Measurements from ENCODE around the gene LZTS2. TPM values are rescaled to one million over a fixed set of nuclear protein-coding genes. Genes with fewer than 3 reads are reported as not detected.

Gene LZTS2
- total and polyA plus RNA-seq, 2 experiments from 2014 or later = 27.6 to 88.3 TPM

DNA sequence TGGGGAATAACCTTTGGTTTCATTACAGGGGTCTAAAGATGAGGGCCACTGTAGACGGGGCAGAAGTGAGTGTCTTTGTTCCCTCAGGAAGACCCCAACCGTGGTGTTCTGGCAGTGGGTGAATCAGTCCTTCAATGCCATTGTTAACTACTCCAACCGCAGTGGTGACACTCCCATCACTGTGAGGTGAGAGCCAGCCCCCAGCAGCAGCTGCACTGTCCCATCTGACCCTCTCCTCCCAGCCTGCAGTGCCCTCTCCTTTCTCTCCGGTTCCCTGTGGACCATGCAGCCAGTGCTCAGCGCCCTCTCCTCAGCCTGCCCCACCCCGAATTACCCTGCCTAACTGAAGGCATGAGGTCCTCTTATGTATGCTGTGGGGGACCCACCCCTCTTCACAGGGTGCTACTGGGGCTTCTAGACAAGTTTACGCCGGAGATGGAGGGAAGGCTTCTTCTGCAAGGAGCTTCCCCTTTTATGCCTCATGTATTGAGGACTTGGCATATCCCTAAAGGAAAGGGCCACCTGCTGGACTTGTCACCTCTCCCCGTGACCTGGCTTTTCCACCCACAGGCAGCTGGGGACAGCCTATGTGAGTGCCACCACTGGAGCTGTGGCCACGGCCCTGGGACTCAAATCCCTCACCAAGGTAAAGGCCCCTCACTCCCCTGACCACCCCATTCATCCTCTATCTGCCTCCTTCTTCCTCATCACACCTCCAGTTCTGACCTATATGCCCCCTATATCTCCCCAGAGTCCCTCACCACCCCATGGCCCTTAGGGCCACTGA is 36.5 kb downstream of the LZTS2 start:
- H3K4me1 ChIP-seq (ENCODE audit: insufficient read depth) = peaks cover 12% of the 10 kb centered on the region; the same call in 1 of the 2 replicates
- no peaks in the 10 kb centered on the region for H3K9me3 Mint-ChIP-seq
- ATAC-seq = no peak
- H3K79me2 ChIP-seq (replicated peaks; ENCODE audit: insufficient read depth) = no peaks in the 10 kb centered on the region
- no peaks in the 10 kb centered on the region for H3K36me3 ChIP-seq (ENCODE audit: insufficient read depth)
- no peaks in the 10 kb centered on the region for H3K36me3 Mint-ChIP-seq (ENCODE audit: low read depth)
- no peak overlapping the region for H3K4me2 ChIP-seq
- TF ChIP-seq ZNF331 (CRISPR knock-in tag; IDR thresholded peaks at IDR 0.05; ENCODE audit: low read depth) (no peak), CREB1 (CRISPR knock-in tag; IDR thresholded peaks at IDR 0.05; ENCODE audit: low read depth) (no peak), ZNF114 (CRISPR knock-in tag; IDR thresholded peaks at IDR 0.05) (no peak), STAT1 (IDR thresholded peaks at IDR 0.05; ENCODE audit: unreplicated experiment) (no peak), REST (IDR thresholded peaks at IDR 0.05; ENCODE audit: unreplicated experiment) (no peak), NANOG (IDR thresholded peaks at IDR 0.05; ENCODE audit: borderline replicate concordance) (no peak), POLR2AphosphoS5 (IDR thresholded peaks at IDR 0.05; ENCODE audit: low read depth) (no peak), EZH2phosphoT487 (IDR thresholded peaks at IDR 0.05; ENCODE audit: unreplicated experiment) (no peak)
- TF ChIP-seq, protein P1, sequence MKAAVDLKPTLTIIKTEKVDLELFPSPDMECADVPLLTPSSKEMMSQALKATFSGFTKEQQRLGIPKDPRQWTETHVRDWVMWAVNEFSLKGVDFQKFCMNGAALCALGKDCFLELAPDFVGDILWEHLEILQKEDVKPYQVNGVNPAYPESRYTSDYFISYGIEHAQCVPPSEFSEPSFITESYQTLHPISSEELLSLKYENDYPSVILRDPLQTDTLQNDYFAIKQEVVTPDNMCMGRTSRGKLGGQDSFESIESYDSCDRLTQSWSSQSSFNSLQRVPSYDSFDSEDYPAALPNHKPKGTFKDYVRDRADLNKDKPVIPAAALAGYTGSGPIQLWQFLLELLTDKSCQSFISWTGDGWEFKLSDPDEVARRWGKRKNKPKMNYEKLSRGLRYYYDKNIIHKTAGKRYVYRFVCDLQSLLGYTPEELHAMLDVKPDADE (IDR thresholded peaks at IDR 0.05) = no peak
- H3K4me3 Mint-ChIP-seq = no peak overlapping the region
- H3K9me2 ChIP-seq (ENCODE audit: insufficient read depth) = no peaks in the 10 kb centered on the region
- H3K27me3 ChIP-seq (ENCODE audit: insufficient read depth) = peaks cover 55% of the 10 kb centered on the region
- H3K4me1 Mint-ChIP-seq = peaks cover 15% of the 10 kb centered on the region
- no peak overlapping the region for H2AFZ ChIP-seq
- DNase-seq (ENCODE audit: low spot score) = no peak
- H3K27me3 Mint-ChIP-seq (ENCODE audit: insufficient read depth, low read depth, poor library complexity) = peaks cover 58% of the 10 kb centered on the region
- H3K27ac ChIP-seq (ENCODE audit: low read depth) = no peak overlapping the region
- no peaks in the 10 kb centered on the region for H3F3A ChIP-seq (replicated peaks; ENCODE audit: low read depth)
- no peak overlapping the region for H3K4me3 ChIP-seq
- no peaks in the 10 kb centered on the region for H4K20me1 ChIP-seq (replicated peaks; ENCODE audit: insufficient read depth)
- H3K27ac Mint-ChIP-seq = no peak overlapping the region

- no peaks in the 10 kb centered on the region for H3K9me3 Mint-ChIP-seq
- peaks cover 51% of the 10 kb centered on the region for H3K27me3 ChIP-seq (ENCODE audit: insufficient read depth)
- no peak overlapping the region for H3K4me3 Mint-ChIP-seq
- H3K27ac Mint-ChIP-seq = no peak overlapping the region
- no peak overlapping the region for H2AFZ ChIP-seq
- no peaks in the 10 kb centered on the region for H4K20me1 ChIP-seq (replicated peaks; ENCODE audit: insufficient read depth)
- no peak overlapping the region for H3K4me2 ChIP-seq
- peaks cover 12% of the 10 kb centered on the region for H3K4me1 Mint-ChIP-seq
- no peaks in the 10 kb centered on the region for H3K36me3 Mint-ChIP-seq (ENCODE audit: low read depth)
- H3K27ac ChIP-seq (ENCODE audit: low read depth) = no peak overlapping the region
- no peaks in the 10 kb centered on the region for H3K79me2 ChIP-seq (replicated peaks; ENCODE audit: insufficient read depth)
- no peak for ATAC-seq
- peaks cover 12% of the 10 kb centered on the region; the same call in 1 of the 2 replicates for H3K4me1 ChIP-seq (ENCODE audit: insufficient read depth)
- H3K27me3 Mint-ChIP-seq (ENCODE audit: insufficient read depth, low read depth, poor library complexity) = peaks cover 52% of the 10 kb centered on the region
- H3K9me2 ChIP-seq (ENCODE audit: insufficient read depth) = no peaks in the 10 kb centered on the region
- H3K36me3 ChIP-seq (ENCODE audit: insufficient read depth) = no peaks in the 10 kb centered on the region
- H3F3A ChIP-seq (replicated peaks; ENCODE audit: low read depth) = no peaks in the 10 kb centered on the region
- no peak for DNase-seq (ENCODE audit: low spot score)
- no peak overlapping the region for H3K4me3 ChIP-seq
- TF ChIP-seq JUNB (IDR thresholded peaks at IDR 0.05; ENCODE audit: unreplicated experiment) (no peak), ZNF114 (CRISPR knock-in tag; IDR thresholded peaks at IDR 0.05) (no peak), EZH2phosphoT487 (IDR thresholded peaks at IDR 0.05; ENCODE audit: unreplicated experiment) (no peak), CTCF (conservative IDR thresholded peaks at IDR 0.05; ENCODE audit: low read depth in 2 of 2) (no peak), CREB1 (CRISPR knock-in tag; IDR thresholded peaks at IDR 0.05; ENCODE audit: low read depth) (no peak)
- TF ChIP-seq, protein P1 (IDR thresholded peaks at IDR 0.05) = no peak
Measured at GRCh38 chr10:101036726-101037125, 37.1 kb downstream of the LZTS2 start.
